ENCODE measurements around the gene GAL3ST2.
A peak's percentile ranks its signal among the peaks of the same experiment; 100 is the strongest.
"Not testable (repeated sequence)": the region's sequence is repeated elsewhere in the genome, so short reads cannot be mapped to it uniquely, and the experiment has no call there.

Gene GAL3ST2

DNA sequence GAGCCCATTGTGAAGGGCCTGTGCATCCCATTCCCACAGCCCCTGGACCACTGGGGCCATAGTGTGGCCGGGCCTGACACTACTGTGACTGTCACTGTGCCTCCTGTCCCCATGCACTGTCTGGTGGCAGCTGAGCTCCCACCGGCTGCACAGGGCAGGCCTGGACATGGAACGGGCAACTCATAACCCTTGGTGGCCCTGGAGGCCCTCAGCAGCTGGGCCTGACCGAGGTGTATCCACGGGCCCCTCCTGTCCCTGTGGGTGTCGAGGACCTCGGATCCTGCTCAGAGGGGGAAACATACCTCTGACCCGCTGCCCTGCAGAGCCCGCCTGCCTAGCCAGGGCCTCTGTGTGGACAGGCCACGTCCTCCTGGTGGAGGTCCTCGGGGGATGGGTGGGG, 7.8 kb upstream of the GAL3ST2 start:
- no peak for DNase-seq (ENCODE audit: low read depth)

DNA sequence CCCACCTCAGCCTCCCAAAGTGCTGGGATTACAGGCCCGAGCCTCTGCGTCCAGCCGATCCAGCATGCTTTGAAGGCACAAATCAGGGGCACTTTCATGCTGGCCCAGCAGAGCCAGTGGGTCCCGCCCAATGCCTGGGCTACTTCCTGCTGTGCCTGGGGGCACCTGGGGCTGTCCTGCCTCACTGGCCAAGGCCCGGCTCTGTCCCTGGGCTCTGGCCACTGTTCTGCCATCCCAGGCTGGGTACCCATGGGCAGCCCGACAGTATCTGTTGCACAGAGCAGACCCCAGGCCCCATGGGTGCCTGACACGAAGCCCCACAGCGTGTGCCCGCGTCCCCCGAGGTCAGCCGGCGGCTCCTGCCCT, 6.8 kb upstream of the GAL3ST2 start:
- no peak for DNase-seq (ENCODE audit: low read depth)

DNA sequence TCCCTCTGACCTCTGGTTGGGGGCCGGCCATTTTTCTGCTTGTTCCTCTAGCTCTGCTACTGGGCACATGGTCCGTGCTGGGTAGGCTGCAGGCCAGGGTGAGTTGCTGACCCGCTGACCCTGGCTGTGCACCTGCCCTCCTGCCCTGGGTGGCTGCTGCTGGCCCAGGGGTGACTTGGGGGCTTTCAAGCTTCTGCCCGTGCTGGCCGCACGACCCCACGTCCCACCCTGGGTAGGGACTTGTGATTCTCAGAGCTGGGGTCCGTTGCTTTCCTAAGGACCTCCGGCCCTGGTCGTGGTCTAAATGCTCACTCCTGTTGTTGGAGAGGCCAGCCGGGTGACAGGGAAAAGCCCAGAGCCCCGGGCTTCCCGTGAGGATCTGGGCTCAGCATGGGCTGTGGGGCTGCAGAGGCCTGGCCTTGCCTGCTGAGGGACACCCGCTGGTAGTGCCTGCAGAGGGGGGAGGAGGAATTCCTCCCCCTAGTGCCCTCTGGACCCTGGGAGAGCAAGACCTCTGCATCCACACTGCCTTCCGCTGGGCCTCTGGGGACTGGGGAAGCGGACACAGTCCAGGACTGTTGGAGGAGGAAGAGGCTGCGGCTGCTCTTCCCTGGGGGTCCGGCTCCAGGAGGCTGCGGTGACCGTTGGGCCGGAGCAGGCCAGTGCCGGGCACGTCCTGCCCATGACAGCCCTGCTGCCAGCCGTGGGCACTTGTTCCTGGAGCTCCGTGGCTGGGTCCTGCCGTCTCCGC, 6.3 kb upstream of the GAL3ST2 start:
- DNase-seq (ENCODE audit: low read depth) = no peak

DNA sequence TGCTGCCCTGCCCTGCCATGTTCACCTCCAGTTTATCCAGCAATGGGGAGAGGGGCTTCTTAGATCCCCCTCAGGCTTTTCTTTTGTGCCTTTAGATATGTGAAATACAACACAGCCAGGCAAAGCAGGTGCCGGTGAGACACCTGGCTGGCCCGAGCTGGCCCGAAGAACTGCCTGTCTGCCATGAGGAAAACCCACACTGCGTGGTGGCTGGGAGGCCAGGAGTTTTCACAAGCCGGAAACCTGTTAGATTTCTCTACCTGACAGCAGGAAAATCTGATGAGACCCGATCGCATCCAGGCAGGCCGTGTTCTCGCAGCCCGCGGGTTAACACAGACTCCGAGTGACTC, 5.7 kb upstream of the GAL3ST2 start:
- no peak for DNase-seq (ENCODE audit: low read depth)

DNA sequence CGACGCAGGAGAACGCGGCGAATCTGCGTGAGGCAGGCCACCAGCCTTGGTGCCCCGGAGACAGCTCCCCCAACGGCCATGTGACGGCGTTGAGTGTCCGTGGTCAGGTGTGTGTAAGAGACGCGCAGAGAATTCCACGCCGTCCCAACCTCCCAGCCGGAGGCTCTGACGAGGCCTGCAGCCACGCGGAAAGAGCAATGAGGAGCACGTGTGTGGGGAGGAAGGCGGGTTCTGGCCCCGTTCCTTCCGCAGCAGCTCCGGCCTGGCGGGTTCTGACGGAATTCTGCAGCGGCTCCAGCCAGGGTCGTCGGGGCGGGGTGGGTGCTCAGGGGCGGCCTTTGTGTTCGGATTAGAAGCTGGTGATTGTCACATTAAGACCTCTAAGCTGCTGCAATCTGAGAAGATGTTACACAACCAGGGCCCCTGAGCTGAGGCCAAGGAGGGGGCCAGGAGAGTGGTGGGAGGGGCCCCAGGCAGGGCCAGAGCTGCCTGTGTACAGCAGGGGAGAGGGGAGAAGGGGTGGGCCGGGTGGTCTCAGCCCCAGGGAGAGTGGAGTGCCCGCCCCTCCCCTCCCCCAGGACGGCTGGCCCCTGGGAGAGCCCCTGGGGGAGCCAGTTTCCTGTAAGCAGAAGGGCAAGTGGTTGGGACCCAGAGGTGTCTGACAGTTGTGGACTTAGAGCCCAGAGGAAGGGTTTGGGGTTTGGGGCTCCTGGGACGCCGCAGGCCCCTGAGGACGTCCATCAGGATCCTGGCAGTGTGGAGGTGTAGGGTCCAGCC, 5.1 kb upstream of the GAL3ST2 start:
- peak; percentile 9 for DNase-seq (ENCODE audit: low read depth)

DNA sequence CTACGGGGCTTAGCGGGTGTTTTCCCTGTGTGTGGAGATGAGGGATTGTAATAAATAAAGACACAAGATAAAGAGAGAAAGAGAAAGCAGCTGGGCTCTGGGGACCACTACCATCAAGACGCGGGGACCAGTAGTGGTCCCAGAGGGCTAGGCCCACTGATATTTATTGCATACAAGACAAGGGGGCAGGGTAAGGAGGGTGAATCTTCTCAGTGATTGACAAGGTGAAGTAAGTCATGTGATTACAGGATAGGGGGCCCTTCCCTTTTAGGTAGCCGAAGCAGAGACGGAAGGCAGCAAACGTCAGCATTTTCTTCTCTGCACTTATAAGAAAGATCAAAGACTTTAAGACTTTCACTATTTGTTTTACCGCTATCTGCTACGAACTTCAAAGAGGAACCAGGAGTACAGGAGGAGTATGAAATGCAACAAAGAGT, 4.5 kb upstream of the GAL3ST2 start:
- DNase-seq (ENCODE audit: low read depth) = no peak

DNA sequence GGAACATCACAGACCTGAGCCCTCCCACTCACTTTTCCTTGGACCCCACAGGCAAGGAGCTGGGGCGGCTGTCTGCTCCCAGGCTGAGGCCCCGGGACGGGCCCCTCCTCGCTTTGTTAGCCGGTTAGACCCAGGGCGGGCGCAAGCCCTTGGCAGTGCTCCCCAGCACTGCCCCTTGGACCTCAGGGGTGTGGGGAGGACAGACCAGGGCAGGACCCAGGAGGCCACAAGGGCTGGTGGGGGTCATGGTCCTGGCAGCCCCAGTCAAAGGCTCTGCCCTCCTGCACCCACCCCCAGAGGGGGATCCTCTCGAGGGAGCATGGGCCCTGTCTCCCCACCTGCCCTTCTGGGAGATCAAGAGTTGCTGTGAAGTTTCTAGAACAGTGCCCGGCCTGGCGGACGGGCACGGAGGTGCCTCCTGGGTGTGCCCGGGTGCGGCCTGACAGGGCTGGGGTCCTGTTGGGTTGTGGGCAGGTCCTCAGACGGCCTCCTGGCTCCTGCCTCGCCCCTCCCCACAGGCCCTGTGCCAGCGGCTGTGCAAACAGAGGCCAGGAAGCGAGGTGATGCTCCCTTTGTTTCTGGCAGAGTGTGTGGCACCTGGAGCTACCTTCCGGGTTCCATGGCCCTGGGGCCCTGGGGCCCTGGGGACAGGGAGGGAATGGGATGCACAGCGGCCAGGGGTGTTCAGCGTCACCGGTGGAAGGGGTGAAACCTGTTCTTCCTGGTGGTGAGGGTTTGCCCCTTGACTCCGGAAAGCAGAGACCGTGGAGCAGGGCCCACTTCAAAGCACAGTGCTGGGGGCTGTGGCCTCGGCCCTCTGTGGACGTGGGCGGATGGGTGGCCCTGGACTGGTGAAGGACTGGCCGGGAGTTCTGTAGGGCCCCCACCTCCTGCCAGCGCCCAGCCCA, 2.9 kb upstream of the GAL3ST2 start:
- no peak for DNase-seq (ENCODE audit: low read depth)

DNA sequence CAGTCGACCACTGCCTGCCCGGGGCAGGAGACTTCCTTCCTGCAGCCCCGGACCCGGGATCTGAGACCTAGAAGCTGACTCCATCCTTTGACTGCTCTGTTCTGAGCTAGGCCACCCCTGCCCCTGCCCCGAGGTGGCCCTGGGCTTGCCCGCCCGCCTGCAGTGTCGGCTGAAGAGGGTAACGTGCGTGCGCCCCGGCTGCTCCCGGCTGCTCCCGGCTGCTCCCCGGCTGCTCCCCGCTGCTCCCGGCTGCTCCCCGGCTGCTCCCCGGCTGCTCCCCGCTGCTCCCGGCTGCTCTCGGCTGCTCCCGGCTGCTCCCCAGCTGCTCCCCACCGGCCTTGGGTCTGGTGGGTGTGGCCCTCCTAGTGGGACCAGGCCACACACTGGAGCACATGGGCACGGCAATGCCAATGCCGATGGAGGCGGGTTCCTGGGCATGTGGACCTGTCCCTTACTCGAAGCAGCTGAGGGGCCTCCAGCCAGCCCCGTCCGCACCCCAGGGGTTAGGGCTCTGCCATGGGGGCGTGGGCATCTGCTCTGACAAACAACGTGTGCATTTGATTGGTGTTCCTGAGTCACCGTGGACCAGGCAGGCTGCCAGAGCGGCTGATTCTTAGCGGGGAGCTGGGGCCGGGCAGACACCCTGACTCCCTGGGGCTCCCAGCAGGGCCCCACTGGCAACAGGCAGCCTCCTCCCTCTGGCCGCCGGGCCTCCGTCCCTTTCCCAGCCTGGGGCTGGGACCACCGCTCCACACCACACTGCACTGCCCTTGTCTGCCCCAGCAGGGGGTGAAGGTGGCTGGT, 2.0 kb upstream of the GAL3ST2 start:
- peak; percentile 55 for DNase-seq (ENCODE audit: low read depth)

DNA sequence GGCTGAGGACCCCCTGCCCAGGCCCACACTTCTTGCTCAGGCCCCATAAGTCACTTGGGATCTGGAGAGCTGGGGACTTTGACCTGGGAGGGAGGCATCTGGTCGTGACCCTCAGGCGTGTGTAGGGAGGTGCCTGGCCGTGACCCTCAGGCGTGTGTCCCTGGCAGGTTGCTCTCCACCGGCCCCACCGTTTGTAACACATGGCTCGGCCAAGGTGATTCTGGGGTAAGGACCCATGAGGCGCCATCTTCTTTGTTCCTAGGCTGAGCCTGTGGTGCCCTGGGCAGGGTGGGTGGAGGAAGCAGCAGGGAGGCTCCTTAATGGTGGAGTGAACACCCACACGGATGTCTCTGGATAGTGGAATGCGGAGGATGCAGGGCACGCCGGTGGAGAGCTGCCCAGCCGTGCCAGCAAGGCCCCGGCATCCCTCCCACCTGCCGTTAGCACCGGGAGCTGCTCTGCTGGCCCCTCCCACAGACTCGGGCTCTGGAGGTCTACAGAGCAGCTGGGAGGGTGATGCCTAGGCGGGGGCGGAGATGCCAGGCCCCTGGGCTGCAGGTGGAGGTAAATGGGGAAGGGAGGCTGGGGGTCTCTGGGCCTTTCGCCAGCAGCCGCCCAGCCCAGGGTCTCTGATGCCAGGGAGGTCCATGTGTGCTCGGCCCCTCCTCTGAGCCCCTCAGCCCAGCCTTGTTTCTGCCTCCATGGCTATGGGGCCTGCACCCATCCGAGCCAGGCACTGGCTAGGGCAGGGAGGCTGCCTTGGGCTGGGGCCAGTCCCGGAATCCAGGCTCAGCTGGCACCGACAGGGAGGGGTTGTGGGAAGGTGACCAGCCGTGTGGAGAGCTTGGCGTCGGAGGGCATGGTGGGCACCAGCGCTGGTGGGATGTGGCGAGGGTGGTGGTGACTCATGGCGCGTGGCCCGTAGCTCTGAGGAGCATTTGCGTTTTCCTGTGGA, 1.1 kb upstream of the GAL3ST2 start:
- no peak for DNase-seq (ENCODE audit: low read depth)

DNA sequence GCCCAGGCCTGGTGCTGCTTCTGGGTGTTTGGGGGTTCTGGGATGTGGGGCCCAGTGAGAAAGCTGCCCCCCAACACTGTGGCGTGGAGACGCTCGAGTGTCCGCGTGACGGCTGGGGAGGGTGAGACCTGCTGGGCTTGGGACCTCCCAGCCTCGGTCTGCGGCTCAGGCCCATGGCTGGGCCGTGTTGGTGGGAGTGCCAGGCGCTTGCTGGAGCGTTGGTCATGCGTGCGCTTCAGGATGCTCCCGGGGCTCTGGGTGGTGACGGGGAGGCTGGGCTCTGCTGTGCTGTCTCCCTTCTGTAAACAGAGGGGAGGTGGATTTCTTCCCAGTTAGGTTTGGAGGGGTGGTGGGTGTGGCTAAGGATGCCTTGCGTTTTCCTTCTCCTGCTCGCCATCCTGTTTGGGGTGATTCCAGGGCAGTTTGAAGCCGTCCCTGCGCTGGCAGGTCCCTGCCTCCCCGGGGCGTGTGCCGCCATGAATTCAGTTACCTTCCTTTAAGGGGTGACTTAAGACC, 606 bp downstream of the GAL3ST2 start:
- no peak for DNase-seq (ENCODE audit: low read depth)

DNA sequence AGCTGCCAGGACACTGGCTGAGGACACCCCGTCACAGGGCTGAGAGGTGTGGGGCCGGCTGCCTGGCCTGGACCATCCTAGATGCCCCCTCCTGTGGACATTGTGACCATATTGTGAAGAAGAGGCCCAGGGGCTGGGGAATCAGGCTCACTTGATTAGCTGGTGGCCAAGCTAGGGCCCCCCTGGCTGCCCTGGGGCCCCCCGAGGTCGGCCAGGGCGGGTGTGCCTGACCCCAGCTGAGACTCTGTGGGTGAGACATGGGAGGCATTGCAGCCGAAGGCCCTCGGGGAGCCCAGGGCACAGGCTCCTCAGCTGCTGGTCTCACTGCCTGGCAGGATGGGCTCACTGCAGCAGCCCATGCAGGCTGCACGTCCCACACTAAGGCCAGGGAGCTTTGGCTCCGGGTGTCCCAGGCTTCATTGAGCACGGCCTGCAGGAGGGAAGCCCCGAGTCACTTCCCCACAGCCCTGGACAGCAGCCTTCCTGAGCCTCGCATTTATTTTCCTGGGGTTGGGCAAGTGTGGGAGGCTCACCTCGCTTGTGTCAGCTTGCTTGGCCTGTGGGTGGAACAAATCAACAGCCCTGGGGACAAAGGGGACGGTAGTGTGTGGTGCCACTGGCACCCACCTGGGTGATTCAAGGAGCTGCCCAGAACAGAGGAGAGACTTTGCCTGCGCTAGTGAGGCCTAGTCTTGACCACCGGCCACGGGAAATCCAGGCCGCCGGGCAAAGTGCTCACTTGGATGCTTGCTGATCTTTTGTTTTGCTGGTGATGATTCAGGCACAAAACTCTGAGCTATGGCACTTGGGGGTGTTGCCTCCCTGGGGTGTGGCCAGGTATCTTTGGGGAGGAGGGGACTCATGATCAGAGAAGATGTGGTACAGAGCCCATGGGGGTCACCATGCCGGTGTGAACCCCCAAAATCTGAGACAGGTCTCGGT, 1.3 kb downstream of the GAL3ST2 start:
- DNase-seq (ENCODE audit: low read depth) = no peak

DNA sequence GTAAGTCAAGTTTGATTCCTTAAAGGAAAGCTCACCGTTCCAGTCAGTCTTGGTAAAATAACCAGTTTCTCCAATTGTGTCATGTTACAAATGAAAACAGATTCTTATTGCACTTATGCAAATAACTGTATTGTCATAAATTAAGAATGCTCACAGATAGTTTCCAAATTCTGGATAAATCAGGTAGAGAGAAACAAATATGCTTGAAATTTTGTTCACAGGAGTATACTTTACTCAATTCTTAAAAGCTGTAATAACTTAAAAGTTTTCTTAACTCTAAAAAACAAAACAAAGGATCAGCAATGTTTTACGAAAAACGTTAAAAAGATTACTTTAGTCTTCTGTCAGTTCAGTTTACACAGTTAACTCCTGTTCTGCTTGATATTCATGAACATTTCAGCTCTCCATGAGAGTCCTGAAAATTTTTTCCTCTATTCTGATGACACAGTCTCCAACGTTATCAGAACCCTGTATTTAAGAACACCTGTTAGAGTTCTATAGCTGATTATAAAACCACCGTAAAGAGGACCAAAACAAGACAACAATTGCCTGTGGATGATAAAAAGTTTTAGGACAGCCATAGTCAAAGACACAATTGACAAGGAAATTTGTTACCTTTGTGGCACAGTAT, 4.4 kb downstream of the GAL3ST2 start:
- DNase-seq (ENCODE audit: low read depth) = no peak

DNA sequence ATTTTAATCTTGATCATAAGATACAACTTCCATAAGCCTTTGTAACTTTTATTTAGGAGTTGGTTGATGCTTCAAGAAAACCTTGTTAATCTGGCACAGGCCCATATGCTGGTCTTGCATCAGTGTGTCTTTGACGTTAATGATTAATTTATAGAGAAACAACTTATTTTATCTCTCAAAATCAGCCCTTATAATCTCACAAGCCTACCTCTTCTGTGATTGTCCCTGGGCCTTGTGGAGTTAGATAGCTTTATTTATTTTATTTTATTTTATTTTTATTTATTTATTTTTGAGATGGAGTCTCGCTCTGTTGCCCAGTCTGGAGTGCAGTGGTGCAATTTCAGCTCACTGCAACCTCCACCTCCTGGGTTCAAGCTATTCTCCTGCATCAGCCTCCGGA, 5.4 kb downstream of the GAL3ST2 start:
- not testable (repeated sequence) for DNase-seq (ENCODE audit: low read depth)

DNA sequence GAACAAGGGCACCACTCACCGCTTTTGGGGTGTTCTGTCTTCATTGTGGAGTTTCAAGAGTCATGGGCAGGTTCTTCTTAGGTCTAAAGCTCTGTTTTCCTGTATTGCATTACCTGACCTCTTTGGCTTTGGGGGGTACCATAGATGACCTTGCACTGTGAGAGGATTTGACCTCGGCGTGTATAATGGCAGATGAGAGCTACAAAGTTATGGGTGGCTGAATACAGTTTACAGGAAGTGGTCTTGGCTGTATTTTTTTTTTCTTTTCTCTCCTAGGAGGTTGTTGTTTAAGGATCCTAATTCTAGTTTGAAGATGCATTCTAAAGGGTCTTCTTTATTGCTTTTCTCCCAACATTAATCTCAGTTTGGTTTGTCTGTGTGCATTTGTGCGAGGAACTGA, 11.5 kb downstream of the GAL3ST2 start:
- DNase-seq (ENCODE audit: low read depth) = no peak

DNA sequence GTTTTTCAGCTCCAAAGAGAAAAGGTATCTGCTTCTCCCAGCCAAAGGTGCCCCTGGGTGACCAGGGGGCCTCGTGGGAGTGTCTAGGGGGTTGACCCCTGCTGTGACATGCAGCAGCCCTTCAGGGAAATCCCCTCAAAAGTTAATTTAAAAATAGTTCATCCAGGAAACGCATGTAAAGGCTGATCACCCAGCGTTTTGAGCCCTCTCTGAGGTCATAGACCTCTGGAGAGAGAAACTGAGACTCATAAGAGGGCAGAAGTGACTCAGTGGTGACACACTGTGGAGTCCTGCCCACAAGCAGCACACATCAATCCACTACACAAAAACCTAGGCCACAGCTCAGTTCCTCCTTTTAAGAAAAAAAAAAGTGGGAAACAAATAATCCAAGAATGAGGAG, 11.9 kb downstream of the GAL3ST2 start:
- DNase-seq (ENCODE audit: low read depth) = no peak

DNA sequence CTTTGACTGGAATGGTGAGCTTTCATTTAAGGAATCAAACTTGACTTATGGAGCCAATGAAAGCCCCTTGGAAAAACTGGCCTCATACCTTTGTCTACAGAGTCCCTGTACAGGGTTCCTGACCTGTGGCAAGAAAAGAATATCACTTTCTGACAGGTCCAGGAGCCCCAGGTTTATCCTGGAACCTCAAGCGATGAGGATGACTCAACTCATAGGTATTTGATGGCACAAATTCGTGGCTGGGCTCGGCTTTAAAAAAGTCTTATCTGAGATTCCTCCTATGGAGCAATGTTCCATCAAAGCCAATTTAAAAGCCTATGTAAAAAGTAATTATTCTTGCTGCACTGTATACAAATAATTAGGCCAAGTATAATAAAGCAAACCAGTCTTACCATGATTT, 14.8 kb downstream of the GAL3ST2 start:
- DNase-seq (ENCODE audit: low read depth) = not testable (repeated sequence)

DNA sequence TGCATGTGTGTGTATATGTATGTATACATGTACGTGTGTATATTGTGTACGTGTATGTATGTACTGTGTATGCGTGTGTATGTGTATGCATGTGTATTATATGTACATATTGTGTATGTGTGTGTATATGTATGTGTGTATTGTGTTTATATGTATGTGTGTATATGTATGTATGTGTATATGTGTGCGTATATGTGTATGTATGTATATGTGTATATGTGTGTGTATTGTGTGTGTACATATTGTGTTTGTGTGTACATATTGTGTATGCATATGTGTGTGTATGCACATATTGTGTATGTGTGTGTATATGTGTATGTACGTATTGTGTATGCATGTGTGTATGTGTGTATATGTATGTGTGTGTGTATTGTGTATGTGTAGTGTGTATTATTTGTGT, 16.8 kb downstream of the GAL3ST2 start:
- no peak for DNase-seq (ENCODE audit: low read depth)

DNA sequence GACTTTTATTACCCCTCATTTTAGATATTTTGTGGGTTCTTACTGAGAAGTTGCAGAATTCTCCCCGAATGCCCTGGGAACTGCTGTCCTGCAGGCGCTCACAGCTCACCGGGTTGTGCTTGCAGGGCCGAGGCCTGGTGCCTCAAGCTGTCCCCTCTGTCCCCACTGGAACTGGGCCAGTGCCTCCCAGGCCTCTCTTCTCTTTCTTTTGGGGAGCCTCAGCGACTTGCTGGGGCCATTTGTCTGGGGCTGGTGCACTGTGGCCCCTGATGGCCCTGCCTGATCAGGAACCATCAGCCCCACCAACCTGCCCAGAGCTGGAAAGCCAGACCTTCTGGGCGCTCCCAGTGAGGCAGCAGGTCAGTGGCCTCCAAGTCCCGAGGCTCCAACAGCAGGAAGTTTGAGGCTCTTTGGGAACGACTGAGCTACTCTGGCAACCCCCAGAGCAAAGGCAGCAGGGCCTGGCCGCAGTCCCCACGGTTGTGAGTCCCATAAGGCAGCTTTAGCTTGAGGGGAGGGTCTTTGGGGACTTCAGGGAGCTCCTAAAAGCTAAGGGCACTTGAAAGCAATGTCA, 17.7 kb downstream of the GAL3ST2 start:
- no peak for DNase-seq (ENCODE audit: low read depth)
